Islet of Langerhans (tissue), 1 donor: Measurements from ENCODE around the gene KRT15.

Experiments
- FAIRE-seq: peaks from one replicate; lab custom pipeline; 2011; peaks lifted over from hg19 to GRCh38; lab: Jason Lieb, UNC

Gene KRT15

DNA sequence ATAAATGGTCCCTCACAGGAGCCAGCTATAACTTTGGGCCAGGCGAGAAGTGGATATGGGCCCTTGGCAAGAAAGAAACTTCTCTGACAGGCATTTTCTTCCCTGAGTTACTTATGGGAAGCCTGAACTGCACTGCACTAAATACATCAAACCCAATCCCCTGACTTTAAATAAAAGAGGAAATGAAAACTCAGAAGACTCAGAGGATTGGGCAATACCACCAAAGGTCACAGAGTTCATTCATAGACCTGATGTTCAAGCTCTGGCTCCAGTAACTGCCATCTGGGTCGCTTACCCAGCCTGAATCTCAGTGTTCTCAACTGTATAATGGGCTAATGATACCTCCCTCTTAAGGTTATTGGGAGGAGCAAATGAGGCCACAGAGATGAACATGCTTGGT is 38.6 kb downstream of the KRT15 start:
- FAIRE-seq: no peak

DNA sequence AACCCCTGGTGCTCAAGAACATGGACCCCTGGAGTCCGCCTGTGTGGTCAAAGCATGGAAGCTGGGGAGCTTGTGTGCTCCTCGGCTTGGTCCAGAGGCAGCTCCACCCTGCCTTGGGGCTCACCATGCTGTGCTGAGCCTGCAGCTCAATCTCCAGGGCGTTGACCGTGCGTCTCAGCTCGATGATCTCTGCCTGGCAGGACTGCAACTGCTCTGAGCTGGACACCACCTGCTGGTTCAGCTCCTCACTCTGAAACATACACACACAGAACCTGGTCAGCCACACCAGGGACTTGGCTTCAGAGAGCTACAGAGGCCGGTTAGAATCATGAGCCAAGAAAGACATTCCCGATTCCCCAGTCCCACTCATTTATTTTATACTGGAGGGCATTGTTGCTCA is 40.5 kb downstream of the KRT15 start:
- FAIRE-seq: no peak

DNA sequence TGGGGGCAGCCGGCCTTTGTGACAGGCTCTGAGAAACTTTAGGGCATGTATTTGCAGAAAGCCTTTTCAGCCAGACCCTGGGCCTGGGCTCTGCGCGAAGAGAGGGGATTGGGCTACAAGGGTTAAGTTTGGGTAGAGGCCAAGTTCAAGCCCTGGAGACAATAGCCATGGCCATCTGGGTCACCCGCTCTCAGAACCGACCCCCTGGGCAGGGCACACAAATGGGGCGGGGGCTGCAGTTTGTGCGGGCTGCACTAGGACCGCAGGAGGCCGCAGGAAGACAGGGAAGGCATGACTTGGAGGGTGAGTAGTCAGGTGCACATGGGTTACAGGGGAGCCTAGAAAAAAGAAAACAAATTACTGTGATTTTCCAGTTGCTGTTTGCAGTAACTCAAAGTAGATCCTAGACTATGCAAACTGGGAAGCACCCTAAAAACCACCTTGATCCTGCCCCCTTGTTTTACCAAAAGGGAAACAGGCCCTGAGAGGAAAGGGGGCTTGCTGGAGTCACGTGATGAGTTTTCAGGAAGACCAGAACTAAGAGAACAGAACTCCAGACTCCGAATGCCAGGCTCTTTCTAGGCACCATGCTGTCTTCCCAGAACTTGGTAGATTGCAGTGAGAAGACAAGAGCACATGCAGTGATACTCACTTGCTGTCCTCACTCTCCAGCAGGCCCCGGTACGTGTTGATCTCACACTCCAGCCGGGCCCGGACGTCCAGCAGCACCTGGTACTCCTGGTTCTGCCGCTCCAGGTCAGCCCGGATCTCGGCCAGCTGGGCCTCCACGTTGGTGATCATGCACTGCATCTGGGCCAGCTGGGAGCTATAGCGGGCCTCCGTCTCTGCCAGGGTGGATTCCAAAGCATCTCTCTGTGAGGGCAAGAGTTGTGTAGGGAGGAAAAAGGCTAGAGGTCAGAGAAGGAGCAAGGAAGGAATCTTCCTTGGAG is 41.5 kb downstream of the KRT15 start:
- FAIRE-seq: no peak

DNA sequence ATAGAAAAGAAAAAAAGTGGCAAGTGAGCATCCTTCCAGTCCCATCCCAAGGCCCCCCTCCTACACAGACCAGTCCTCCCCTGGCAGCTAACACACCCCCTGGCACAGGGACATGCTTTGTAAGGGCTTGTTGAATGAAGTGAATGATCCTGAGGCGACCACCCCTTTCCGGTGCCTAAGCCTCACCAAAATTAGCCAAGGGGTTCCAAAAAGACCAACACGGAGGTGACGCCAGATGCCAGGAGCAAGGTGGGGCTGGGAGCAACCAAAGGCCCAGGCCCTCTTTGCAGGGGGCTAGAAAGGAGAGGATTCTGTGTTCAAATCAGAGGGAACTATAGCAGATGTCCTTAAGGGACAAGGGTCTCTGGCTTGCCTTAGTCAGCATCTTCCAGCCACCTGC is 43.3 kb downstream of the KRT15 start:
- FAIRE-seq: no peak

DNA sequence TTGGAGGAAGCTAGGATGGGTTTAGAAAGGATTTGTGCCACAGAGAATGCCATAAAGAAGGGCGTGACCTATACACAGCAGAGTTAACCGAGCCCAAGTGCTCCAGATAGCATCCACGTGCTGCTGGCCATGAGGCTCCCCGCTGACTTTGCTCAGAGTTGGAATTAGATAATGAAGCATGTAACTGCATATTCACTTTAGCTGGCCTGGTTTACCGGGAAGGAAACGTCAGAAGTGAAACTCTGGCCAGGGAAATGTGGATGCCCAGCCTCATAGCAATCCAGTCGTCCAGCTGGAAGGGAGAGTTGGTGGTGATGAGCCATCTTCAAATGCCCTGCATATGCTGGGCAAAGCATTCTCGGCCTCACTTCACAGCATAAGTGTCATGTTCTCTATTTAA is 43.8 kb downstream of the KRT15 start:
- FAIRE-seq: no peak

DNA sequence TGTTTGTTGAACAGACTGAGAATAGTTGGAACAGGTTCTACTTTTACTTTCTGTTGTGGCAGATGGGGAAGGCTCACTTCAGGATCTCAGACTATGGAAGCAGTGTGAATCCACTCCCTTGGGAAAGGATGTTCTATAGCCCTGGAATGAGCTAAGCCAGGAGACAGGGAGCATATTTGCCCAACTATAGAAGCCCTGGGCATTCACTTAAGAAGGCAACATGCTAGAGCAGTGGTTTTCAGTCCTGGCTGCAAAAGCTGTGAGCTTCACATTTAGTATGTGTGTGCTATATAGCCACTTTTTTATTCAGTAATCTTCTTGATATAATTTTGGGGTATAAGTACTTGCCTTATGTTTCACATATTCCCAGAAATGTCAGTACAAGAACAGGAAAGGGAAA is 50.3 kb downstream of the KRT15 start:
- FAIRE-seq: no peak

DNA sequence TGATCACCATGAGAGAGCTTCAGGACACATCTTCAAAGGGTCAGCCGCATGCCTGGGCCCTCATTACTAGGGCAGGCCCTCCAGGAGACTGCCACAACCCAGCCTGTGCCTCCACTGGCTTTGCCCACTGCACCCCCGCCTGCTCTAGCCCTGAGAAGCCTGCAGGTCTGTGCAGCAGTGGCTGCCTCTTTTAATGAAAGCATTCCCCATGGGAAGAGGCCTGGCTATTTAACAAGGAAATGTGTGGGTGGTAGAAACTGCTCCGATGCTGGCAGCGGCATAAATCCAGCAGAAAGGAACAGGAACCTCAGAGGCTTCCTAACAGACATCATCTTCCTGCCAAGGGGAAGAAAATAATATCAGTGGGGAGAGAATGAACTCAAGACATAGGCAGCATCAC is 51.1 kb downstream of the KRT15 start:
- FAIRE-seq: no peak

DNA sequence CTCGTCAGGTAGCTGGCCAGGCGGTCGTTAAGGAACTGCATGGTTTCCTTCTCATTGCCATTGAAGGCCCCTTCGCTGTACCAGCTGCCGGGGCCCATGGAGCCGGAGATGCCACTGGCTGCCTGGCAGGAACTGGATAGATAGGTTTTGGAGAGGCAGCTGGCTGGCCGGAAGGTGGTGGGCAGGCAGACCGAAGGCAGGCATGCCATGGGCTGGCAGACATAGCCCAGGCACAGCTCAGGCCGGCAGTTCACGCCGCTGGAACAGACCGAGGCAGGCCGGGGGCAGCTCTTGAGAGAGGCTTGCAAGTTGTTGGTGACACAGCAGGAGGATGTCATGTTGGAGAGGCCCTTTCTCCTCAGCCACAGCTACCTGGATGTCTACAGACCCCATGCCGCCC is 51.7 kb downstream of the KRT15 start, which contains the start of gene KRT32:
TSS of gene KRT32 (minus strand) at position 399 of the 400 bp plus-strand sequence. CDS start at position 338, 61 bp downstream.
- FAIRE-seq: no peak

DNA sequence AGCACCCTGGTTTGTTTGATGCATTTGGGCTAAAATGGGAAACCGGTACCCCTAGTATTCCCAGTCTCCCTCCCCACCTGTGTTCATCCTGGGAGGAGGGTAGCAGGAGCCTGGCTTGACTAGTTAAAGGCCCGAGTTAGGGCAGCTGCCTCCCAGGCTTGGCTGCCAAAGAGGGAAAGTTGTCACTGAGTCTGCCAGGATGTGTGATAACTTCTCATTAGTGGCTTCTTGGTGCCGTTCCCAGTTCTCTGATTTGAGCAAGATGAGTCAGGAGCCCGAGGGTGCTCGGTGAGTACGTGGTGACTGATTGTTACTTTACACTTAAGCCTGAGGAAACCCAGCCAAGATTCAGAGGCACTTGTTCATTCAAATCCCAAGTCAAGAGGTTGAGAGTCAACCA is 54.0 kb downstream of the KRT15 start:
- no peak for FAIRE-seq

DNA sequence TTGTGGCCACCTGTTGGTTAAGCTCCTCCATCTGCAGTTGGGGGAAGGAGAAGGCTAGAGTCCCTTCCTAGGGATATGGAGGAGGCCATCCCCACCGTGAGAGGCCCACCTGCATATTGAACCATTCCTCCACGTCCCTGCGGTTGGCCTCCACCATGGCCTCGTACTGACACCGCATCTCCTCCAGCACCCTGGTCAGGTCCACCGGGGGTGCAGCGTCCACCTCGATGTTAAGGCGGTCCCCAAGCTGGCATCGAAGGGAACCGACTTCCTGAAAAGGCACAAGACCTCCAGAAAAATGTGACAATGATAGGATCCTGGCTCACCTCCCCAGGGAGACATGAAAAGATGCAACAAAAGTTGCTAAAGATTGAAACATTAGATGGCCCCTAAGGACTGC is 54.5 kb downstream of the KRT15 start:
- FAIRE-seq: no peak

DNA sequence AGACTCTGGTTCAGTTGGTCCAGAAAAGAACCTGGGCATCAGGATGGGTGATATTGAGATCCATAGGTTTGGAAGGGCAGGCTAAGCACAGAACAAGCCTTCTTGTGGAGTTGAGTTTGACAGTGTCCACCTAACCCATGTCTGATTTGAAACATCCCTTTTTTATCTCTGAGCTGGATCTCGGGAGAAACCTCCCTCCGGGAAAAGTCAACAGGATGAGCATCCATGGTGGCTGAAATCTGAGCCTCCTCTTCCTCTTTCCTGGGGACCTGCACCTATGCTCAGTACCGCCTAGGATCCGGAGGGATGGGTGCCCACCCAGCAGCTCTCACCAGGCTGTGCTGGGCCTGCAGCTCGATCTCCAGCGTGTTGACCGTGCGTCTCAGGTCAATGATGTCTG is 54.9 kb downstream of the KRT15 start:
- no peak for FAIRE-seq
